ENCODE measurements around the gene FRYL.
A peak's percentile ranks its signal among the peaks of the same experiment; 100 is the strongest.

The FRYL gene

GRCh38 chr4:48491514-48492176 lies 288.4 kb downstream of the FRYL start:
- DNase-seq (ENCODE audit: low read depth) = no peak
- H3K4me3 ChIP-seq (ENCODE audit: control insufficient read depth, low read depth, low read length) = no peak overlapping the region
- TF ChIP-seq CTCF (IDR thresholded peaks at IDR 0.05; ENCODE audit: control insufficient read depth, insufficient read depth, low read depth, low read length, missing control alignments) = no peak

- no peak overlapping the region for H3K4me3 ChIP-seq (ENCODE audit: control insufficient read depth, low read depth, low read length)
- no peak for DNase-seq (ENCODE audit: low read depth)
- TF ChIP-seq CTCF (IDR thresholded peaks at IDR 0.05; ENCODE audit: control insufficient read depth, insufficient read depth, low read depth, low read length, missing control alignments) = no peak
Measured at GRCh38 chr4:48490680-48491513, 289.2 kb downstream of the FRYL start.

GRCh38 chr4:48490012-48490679 lies 289.9 kb downstream of the FRYL start, which contains the start of gene ZAR1:
Gene ZAR1 (plus strand): TSS chr4:48490252. CDS start chr4:48490292, 40 bp downstream.
- H3K4me3 ChIP-seq (ENCODE audit: control insufficient read depth, low read depth, low read length) = peak within 1 kb of the TSS; percentile 9
- no peak for DNase-seq (ENCODE audit: low read depth)
- TF ChIP-seq CTCF (IDR thresholded peaks at IDR 0.05; ENCODE audit: control insufficient read depth, insufficient read depth, low read depth, low read length, missing control alignments) = no peak

GRCh38 chr4:48489683-48490011 lies 290.4 kb downstream of the FRYL start:
- no peak for TF ChIP-seq CTCF (IDR thresholded peaks at IDR 0.05; ENCODE audit: control insufficient read depth, insufficient read depth, low read depth, low read length, missing control alignments)
- no peak for DNase-seq (ENCODE audit: low read depth)
- H3K4me3 ChIP-seq (ENCODE audit: control insufficient read depth, low read depth, low read length) = no peak overlapping the region

- no peak for TF ChIP-seq CTCF (IDR thresholded peaks at IDR 0.05; ENCODE audit: control insufficient read depth, insufficient read depth, low read depth, low read length, missing control alignments)
- DNase-seq (ENCODE audit: low read depth) = no peak
- no peak overlapping the region for H3K4me3 ChIP-seq (ENCODE audit: control insufficient read depth, low read depth, low read length)
Measured at GRCh38 chr4:48484494-48485168, 295.4 kb downstream of the FRYL start.

GRCh38 chr4:48483777-48484493 lies 296.1 kb downstream of the FRYL start:
- DNase-seq (ENCODE audit: low read depth) = no peak
- no peak overlapping the region for H3K4me3 ChIP-seq (ENCODE audit: control insufficient read depth, low read depth, low read length)
- no peak for TF ChIP-seq CTCF (IDR thresholded peaks at IDR 0.05; ENCODE audit: control insufficient read depth, insufficient read depth, low read depth, low read length, missing control alignments)

All from AG09309 (cell line).